Mononuclear cell (primary cell): ENCODE data around the gene CPED1. TPM values are rescaled to one million over a fixed set of nuclear protein-coding genes. Genes with fewer than 3 reads are reported as not detected.

Source experiments
- H3K27me3 ChIP-seq: 2 replicates; pipeline ENCODE4 v1.6.0; 2011; ENCODE audit warnings: low read length, control low read depth; ENCODE audit not compliant: insufficient read depth
- H3K4me1 ChIP-seq: 2 replicates; pipeline ENCODE4 v1.5.1; 2011; ENCODE audit warnings: mild to moderate bottlenecking, low read length, control low read depth; ENCODE audit not compliant: insufficient read depth
- H3K4me3 ChIP-seq: 2 replicates; pipeline ENCODE4 v1.5.1; 2011; ENCODE audit warnings: mild to moderate bottlenecking, low read length, moderate library complexity
- H3K9me3 ChIP-seq: 2 replicates; pipeline ENCODE4 v1.5.1; 2011; ENCODE audit warnings: low read depth, mild to moderate bottlenecking, control low read depth, low read length
- total RNA-seq: library from RNA; depleted of rRNA; stranded (reverse); fragments of >200 nt; gene quantifications from one replicate; pipeline ENCODE4 v1.2.3, GENCODE V29; 2012

CPED1 gene
- total RNA-seq, 1 donor = 4.6 TPM

- H3K4me1 ChIP-seq = peaks cover 22% of the 10 kb centered on the region
- H3K4me3 ChIP-seq = peak overlapping the region; percentile 28
- peaks cover 33% of the 10 kb centered on the region for H3K27me3 ChIP-seq
- H3K9me3 ChIP-seq = no peaks in the 10 kb centered on the region
These were observed 574 bp upstream of the CPED1 start for GRCh38 chr7:120987683-120988590.

DNA sequence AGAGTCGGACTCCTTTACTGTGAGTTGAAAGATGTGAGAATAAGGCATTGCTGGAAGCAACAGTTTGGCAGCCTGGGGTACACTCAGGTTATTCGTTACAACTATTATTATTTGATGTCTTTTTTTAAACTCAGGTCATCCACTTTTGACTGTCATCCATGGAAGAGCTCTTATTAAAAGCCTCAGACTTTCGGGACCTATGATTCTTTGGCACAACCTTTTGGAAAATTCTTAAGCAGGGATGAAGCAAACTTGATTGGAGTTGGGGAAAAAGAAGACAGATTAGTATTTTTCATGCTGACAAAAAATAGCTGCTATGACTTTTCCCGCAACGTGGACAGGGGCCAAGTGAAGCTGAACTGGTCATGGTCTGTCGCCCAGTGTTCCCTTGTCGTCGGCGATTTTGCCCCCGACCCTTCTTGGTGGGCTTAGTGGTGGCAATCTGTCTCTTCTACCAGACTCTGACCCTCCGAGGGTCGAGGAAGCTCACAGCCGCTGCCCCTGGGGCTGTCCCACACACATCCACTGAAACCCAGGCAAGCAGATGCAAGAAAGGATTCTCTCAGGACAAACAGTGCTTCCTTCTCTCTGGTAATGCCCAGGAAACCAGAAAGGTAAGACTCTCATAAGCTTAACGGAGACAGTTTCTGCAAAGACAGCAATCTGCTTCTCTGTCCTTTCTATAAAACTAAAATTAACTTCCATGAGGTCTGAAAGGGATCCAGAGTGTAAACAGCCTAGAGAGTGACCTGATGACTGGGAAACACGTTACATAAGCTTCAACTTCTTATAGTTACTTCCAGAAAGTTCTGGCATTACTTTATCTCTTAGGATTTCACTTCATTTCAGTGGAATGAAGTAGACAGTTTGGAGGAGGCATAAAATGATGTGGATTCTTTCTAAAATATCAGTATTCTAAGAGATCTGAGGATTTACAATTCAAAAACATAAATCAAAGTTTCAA, 1.0 kb downstream of the CPED1 start:
- peaks cover 35% of the 10 kb centered on the region for H3K27me3 ChIP-seq
- H3K4me1 ChIP-seq = peaks cover 27% of the 10 kb centered on the region
- H3K4me3 ChIP-seq = peak overlapping the region; percentile 28
- H3K9me3 ChIP-seq = no peaks in the 10 kb centered on the region

DNA sequence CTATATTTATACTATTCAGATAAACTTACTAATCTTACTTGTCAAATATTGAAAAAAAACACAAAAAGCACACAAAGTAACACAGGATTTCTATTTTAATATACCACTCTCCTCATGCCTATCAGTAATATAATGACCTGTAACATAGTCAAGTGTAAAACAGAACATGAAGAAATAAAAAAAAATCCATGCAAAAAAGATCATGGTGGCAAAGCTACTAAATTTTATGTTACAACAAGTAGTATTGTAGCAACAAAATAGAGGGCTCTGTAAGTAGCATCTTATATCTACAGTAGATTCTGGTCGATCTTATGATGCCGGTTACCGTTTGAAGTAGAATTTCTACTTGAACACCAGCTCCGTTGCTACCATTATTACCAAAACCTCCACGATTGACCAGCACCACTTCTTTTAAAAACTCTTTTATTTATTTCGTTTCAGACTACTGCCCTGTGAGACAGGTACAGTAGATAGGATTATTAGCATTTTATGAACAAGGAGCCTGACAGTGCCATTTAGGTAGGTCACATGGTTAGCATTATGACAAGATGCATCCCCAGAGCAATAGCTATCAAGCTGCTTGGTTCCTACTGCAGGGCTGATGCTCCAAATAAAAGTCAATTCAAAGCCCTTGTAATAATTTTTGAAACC, 2.1 kb downstream of the CPED1 start:
- peaks cover 38% of the 10 kb centered on the region for H3K4me1 ChIP-seq
- peaks cover 35% of the 10 kb centered on the region for H3K27me3 ChIP-seq
- no peak overlapping the region for H3K4me3 ChIP-seq

GRCh38 chr7:120991161-120991560, 2.6 kb downstream of the CPED1 start:
- H3K9me3 ChIP-seq = no peaks in the 10 kb centered on the region
- H3K4me1 ChIP-seq = peaks cover 44% of the 10 kb centered on the region
- H3K4me3 ChIP-seq = no peak overlapping the region
- H3K27me3 ChIP-seq = peaks cover 35% of the 10 kb centered on the region

More for the DNA sequence above, 2.1 kb downstream of the CPED1 start:
- H3K9me3 ChIP-seq = no peaks in the 10 kb centered on the region

DNA sequence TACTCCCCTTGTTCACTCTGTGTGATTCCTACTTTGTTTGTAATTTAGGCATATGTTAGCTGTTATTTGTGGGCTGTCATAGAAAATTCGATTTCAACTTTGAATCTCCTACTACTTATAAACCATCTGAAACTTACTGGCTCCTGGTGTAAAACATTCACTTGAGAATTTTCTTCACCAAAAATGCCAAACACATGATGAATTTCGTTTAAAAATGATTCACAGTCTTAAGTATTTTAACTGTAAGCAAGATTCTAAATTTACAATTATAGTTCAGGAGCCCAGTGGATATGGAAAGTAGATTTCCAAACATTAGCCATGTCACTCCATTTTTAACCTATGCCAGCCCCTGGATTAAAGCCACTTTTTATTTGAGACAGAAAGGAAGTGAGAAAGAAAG, 3.1 kb downstream of the CPED1 start:
- Histone ChIP-seq H3K4me3 (no peak overlapping the region), H3K27me3 (peaks cover 35% of the 10 kb centered on the region), H3K4me1 (peaks cover 46% of the 10 kb centered on the region), H3K9me3 (no peaks in the 10 kb centered on the region)

DNA sequence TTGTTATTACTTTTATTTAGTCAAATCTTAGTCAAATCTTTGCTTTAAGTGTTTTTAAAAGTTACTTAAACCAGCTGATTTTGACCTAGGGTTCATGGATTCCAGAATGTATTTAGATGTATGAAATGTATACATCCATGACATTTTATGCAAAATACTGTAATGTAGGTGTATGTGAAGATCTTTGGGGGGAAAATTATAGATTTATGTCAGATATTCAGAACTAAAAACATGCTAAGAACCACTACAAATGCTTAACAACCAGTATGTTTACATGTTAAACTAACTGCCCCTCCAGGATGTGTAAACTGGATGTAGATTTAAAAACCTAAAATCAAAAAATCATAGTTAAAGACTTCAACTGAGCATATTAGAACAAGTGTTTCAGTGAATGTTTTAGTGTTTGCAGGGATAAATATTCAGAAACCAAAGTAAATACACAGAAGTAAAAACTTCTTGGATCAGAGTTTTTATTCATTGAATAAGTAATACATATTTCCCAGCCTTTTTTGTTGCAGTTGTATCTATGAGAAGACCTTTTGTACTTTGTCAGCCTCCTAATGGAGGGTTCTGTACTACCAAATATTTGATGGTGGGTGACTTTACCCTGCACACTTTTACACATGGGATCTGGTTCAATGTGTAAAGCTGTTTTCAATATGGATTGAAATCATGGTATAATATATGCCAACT, 3.9 kb downstream of the CPED1 start:
- H3K4me3 ChIP-seq = no peak overlapping the region
- no peaks in the 10 kb centered on the region for H3K9me3 ChIP-seq
- H3K27me3 ChIP-seq = peaks cover 35% of the 10 kb centered on the region
- peaks cover 54% of the 10 kb centered on the region for H3K4me1 ChIP-seq

DNA sequence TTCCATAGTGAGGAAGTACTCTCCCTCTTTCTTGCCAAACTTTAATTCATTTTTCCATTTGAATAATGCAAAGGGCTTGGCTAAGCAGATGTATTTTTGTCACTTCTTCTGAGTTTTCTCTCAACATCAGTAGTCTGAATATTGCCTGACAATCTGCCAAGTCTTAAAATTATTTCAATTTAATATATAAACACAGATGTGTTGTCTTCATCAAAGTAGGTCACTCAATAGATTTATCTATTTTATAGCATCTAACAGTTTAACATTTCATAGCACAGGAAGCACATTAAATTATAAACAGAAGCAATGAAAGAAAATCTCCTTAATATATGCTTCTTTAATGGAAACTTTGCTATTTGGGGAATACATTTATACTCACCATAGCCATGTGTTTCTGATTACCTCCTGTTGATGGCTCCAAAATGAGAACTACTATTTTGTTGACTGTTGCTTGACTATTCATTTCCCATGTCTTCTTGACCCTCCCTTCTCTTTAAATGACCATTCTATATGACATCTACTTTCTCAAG, 4.5 kb downstream of the CPED1 start:
- peaks cover 35% of the 10 kb centered on the region for H3K27me3 ChIP-seq
- H3K9me3 ChIP-seq = no peaks in the 10 kb centered on the region
- H3K4me1 ChIP-seq = peaks cover 55% of the 10 kb centered on the region
- H3K4me3 ChIP-seq = no peak overlapping the region

DNA sequence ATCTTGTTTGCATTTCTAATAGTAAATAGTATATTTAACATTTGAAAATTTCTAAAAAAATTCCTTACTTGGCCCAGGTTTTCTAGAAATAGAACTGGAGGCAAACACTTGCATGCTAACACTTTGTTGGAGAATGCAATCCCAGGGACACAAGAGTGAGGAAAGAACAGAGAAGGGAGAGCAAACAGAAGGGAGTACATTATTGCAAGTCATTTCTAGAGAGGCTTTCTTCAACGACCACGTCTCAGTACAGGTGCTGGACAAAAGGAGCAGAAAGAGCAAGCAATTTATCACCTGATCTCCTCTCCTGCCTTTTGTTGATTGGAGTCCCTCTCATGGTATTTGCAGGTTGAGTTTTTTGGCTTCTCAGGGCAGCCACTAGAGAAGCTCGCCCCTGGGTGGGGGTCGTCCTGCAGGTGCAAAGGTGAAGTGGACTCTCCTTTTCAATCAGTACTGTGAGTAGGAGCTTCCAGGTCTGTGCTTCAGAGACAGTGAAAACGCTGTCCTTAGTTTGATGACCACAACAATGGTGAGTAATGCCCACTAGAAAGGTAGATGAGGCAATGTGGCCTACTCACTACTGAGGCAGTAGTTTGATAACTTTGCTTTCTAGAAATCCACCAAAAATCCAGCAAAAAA, 5.2 kb downstream of the CPED1 start:
- Histone ChIP-seq H3K4me3 (no peak overlapping the region), H3K4me1 (peaks cover 55% of the 10 kb centered on the region)

GRCh38 chr7:120994512-120995410, 6.2 kb downstream of the CPED1 start:
- Histone ChIP-seq H3K4me1 (peaks cover 50% of the 10 kb centered on the region), H3K27me3 (peaks cover 26% of the 10 kb centered on the region), H3K4me3 (no peak overlapping the region), H3K9me3 (no peaks in the 10 kb centered on the region)

More for the DNA sequence above, 5.2 kb downstream of the CPED1 start:
- Histone ChIP-seq H3K9me3 (no peaks in the 10 kb centered on the region), H3K27me3 (peaks cover 35% of the 10 kb centered on the region)

DNA sequence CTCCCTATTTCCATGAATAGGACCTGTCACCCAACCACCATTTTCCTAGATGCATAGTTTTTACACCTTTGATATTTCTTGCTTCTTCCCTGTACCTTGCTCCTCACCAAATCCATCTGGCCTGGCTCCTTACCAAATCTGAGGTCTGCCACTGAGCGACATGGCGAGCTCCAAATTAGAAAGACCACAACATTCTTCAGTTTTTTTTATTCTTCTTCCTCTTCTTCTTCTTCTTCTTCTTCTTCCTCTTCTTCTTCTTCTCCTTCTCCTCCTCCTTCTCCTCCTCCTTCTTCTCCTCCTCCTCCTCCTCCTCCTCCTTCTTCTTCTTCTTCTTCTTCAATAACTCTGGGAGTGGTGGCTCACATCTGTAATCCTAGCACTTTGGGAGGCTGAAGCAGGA, 7.1 kb downstream of the CPED1 start:
- no peaks in the 10 kb centered on the region for H3K9me3 ChIP-seq
- peaks cover 18% of the 10 kb centered on the region for H3K27me3 ChIP-seq
- H3K4me3 ChIP-seq = no peak overlapping the region
- H3K4me1 ChIP-seq = peaks cover 49% of the 10 kb centered on the region

DNA sequence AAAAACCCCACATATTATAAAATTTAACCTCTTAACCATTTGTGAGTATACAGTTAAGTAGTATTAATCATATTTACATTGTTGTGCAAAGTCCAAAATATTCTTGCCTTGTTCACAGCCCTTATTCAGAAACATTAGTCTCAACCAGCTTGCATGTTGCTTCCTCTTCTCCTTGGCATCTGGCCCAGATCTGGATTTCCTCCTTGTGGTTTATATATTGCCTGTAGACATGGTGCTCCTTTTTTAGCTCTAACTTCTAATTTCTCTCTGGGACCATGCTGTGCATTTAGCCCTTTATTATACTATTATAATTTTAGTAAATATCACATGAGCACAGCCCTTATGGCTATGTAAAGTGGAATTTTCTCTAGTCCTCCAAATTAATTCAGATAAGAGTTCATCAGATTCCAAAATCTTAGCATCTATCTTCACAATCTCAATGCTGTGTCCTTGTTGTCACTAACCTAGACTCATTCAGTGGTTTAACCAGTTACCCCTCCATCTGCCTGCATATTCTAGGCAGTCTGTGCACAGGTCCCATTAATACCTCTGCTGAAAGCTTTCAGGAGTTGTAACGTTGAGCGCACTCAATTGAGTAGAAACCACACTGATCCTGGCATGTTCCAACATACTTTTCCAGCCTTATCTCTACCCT, 7.9 kb downstream of the CPED1 start:
- Histone ChIP-seq H3K4me1 (peaks cover 49% of the 10 kb centered on the region), H3K27me3 (peaks cover 11% of the 10 kb centered on the region), H3K4me3 (no peak overlapping the region), H3K9me3 (no peaks in the 10 kb centered on the region)

DNA sequence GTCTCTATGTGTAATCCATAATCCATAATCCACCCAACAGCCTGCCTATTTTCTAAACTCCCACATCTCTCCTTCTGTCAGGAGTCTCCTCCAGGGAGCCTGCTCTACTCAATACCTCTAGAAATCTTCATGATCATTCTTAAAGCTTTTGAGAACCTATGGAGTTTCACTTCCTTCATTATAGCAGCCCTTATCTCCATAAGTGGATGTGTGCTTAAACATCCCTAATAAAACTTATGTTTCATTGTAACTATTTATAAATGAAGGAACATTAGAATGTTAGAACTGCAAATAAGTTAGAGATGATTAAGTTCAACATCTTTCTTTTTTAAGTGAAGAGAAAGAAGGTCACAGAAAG, 8.5 kb downstream of the CPED1 start:
- Histone ChIP-seq H3K27me3 (peaks cover 8% of the 10 kb centered on the region), H3K4me1 (peaks cover 49% of the 10 kb centered on the region), H3K4me3 (no peak overlapping the region), H3K9me3 (no peaks in the 10 kb centered on the region)
